ENCODE measurements around the gene P2RY14.

GRCh38 chr3:151276038-151276686 is 2.2 kb downstream of the P2RY14 start:
- TF ChIP-seq POLR2AphosphoS5 (IDR thresholded peaks at IDR 0.05) (no peak), CTCF (IDR thresholded peaks at IDR 0.05) (no peak), POLR2A (IDR thresholded peaks at IDR 0.05) (no peak)

Data from prostate gland (tissue), 2 donors.